Uterus (tissue), 2 donors: ENCODE results near the gene MAPT.

Source experiments
- POLR2A ChIP-seq, 2 donors: fragments of 450-650 bp; IDR thresholded peaks; one replicate each; pipeline ENCODE4 v1.6.1; 2016; ENCODE audit warnings: antibody characterized with exemption in 2 of 2, mild to moderate bottlenecking in 1 of 2, moderate library complexity in 1 of 2
- TF ChIP-seq, protein P1 (sequence below), 4 experiments: fragments of 200-600 bp in 2 of 4; fragments of 450-650 bp in 2 of 4; sonication (generic) in 2 of 4; IDR thresholded peaks; one replicate each; pipeline ENCODE4 v1.5.1; 2016 to 2019; ENCODE audit warnings: antibody characterized with exemption in 4 of 4, mild to moderate bottlenecking in 2 of 4, moderate library complexity in 1 of 4

DNA sequence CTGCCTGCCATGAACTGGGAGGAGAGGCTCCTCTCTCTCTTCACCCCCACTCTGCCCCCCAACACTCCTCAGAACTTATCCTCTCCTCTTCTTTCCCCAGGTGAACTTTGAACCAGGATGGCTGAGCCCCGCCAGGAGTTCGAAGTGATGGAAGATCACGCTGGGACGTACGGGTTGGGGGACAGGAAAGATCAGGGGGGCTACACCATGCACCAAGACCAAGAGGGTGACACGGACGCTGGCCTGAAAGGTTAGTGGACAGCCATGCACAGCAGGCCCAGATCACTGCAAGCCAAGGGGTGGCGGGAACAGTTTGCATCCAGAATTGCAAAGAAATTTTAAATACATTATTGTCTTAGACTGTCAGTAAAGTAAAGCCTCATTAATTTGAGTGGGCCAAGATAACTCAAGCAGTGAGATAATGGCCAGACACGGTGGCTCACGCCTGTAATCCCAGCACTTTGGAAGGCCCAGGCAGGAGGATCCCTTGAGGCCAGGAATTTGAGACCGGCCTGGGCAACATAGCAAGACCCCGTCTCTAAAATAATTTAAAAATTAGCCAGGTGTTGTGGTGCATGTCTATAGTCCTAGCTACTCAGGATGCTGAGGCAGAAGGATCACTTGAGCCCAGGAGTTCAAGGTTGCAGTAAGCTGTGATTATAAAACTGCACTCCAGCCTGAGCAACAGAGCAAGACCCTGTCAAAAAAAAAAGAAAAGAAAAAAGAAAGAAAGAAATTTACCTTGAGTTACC is 68.0 kb downstream of the MAPT start:
- no peak for TF ChIP-seq POLR2A (IDR thresholded peaks at IDR 0.05)
- TF ChIP-seq, protein P1, sequence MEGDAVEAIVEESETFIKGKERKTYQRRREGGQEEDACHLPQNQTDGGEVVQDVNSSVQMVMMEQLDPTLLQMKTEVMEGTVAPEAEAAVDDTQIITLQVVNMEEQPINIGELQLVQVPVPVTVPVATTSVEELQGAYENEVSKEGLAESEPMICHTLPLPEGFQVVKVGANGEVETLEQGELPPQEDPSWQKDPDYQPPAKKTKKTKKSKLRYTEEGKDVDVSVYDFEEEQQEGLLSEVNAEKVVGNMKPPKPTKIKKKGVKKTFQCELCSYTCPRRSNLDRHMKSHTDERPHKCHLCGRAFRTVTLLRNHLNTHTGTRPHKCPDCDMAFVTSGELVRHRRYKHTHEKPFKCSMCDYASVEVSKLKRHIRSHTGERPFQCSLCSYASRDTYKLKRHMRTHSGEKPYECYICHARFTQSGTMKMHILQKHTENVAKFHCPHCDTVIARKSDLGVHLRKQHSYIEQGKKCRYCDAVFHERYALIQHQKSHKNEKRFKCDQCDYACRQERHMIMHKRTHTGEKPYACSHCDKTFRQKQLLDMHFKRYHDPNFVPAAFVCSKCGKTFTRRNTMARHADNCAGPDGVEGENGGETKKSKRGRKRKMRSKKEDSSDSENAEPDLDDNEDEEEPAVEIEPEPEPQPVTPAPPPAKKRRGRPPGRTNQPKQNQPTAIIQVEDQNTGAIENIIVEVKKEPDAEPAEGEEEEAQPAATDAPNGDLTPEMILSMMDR (IDR thresholded peaks at IDR 0.05), result no peak
